ENCODE results near the gene NAPEPLD.
A peak's percentile ranks its signal among the peaks of the same experiment; 100 is the strongest.
"Not testable (repeated sequence)": the region's sequence is repeated elsewhere in the genome, so short reads cannot be mapped to it uniquely, and the experiment has no call there.

Gene NAPEPLD

DNA sequence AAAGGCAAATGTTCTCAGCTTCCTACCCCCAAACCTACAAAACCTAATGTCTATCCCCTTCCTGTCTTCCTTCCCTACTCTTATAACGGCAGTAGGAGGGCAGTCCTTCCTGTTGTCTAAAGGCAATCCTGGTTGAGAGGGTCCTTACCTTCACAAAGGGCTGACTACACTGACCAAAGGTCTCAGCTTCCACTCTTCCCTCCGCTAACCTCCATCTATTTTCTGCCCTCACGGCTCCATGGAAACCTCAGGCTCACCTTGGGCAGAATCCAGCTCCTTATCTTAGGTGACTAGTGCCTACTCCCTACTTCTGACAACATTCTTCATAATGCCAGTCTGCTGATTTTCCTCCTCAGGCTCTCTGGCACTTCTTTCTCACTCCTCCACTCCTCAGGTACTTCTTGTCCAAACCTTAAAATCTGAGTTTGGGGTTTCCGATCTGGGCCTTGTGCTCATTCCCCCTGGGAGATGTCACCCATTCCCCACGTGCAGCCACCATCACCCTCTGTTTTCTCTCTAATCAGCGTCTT is 74.8 kb downstream of the NAPEPLD start:
- Mint-ChIP-seq H3K9me3 (peaks cover 3% of the 10 kb centered on the region), H3K27ac (peak overlapping the region; percentile 78), H3K27me3 (no peaks in the 10 kb centered on the region), H3K4me3 (peak overlapping the region; percentile 97), H3K36me3 (peaks cover 12% of the 10 kb centered on the region), H3K4me1 (peaks cover 32% of the 10 kb centered on the region)
- ATAC-seq = no peak

DNA sequence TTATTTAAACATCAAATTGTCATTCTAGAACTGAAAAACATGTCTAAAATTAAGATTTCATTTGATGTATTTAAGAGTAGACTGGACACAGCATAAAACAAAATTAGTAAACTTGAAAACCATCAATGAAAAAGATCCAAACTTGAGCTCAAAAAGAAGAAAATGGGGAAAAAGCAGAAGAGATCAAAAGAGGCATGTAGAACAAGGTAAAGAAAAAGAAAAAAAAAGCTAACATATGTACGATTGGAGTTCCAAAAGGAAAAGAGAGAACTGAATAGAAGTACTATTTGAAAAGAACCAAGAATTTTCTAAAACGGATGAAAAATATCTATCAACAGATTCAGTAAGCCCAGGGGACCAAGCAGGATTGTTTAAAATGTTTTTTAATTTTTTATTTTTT is 77.9 kb downstream of the NAPEPLD start:
- H3K27me3 Mint-ChIP-seq = no peaks in the 10 kb centered on the region
- no peaks in the 10 kb centered on the region for H3K9me3 Mint-ChIP-seq
- no peak overlapping the region for H3K4me3 Mint-ChIP-seq
- no peaks in the 10 kb centered on the region for H3K36me3 Mint-ChIP-seq
- H3K4me1 Mint-ChIP-seq = peaks cover 20% of the 10 kb centered on the region
- no peak for ATAC-seq
- H3K27ac Mint-ChIP-seq = no peak overlapping the region

- Mint-ChIP-seq H3K9me3 (no peaks in the 10 kb centered on the region), H3K36me3 (no peaks in the 10 kb centered on the region), H3K4me3 (no peak overlapping the region), H3K4me1 (peaks cover 3% of the 10 kb centered on the region), H3K27ac (no peak overlapping the region), H3K27me3 (no peaks in the 10 kb centered on the region)
- no peak for ATAC-seq
Observed at GRCh38 chr7:103068414-103069403, 80.2 kb downstream of the NAPEPLD start.

DNA sequence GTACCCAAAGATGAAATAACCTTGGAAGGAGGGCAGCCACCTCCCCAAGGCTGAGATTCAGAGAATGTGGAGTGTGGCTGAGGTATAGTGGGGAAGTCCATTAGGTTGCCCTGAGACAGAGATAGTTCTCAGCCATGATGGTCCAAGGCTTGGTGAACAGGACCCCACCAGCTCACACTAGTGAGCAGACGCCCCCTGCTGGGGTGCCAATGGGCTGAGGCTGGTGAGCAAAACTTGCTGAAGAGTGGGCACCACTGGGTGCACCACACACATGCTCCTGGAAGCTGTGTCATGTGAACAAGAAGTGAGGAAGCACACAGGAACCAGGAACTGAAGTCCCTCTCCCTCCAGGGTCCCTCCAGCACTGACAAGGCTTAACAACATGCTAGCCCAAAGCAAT is 83.2 kb downstream of the NAPEPLD start:
- Mint-ChIP-seq H3K4me3 (no peak overlapping the region), H3K4me1 (no peaks in the 10 kb centered on the region), H3K36me3 (no peaks in the 10 kb centered on the region), H3K27me3 (no peaks in the 10 kb centered on the region), H3K27ac (no peak overlapping the region), H3K9me3 (no peaks in the 10 kb centered on the region)
- ATAC-seq = peak; percentile 58

- H3K27me3 Mint-ChIP-seq = no peaks in the 10 kb centered on the region
- no peak overlapping the region for H3K4me3 Mint-ChIP-seq
- no peaks in the 10 kb centered on the region for H3K4me1 Mint-ChIP-seq
- ATAC-seq = no peak
- H3K36me3 Mint-ChIP-seq = no peaks in the 10 kb centered on the region
- no peak overlapping the region for H3K27ac Mint-ChIP-seq
- no peaks in the 10 kb centered on the region for H3K9me3 Mint-ChIP-seq
Observed at GRCh38 chr7:103063895-103064294, 85.0 kb downstream of the NAPEPLD start.

GRCh38 chr7:103059471-103059870 is 89.4 kb downstream of the NAPEPLD start:
- Mint-ChIP-seq H3K4me3 (no peak overlapping the region), H3K9me3 (no peaks in the 10 kb centered on the region), H3K4me1 (peaks cover 5% of the 10 kb centered on the region), H3K27me3 (no peaks in the 10 kb centered on the region), H3K27ac (no peak overlapping the region), H3K36me3 (no peaks in the 10 kb centered on the region)
- ATAC-seq = no peak

- no peaks in the 10 kb centered on the region for H3K36me3 Mint-ChIP-seq
- H3K4me3 Mint-ChIP-seq = no peak overlapping the region
- ATAC-seq = no peak
Observed at GRCh38 chr7:103058122-103058521, 90.8 kb downstream of the NAPEPLD start.

DNA sequence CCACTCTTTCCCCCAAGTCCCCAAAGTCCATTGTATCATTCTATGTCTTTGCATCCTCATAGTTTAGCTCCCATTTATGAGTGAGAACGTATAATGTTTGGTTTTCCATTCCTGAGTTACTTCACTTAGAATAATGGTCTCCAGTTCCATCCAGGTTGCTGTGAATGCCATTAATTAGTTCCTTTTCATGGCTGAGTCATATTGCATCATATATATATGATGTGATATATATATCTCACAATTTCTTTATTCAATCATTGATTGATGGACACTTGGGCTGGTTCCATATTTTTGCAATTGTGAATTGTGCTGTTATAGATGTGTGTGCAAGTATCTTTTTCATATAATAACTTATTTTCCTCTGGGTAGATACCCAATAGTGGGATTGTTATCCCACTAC is 92.9 kb downstream of the NAPEPLD start:
- not testable (repeated sequence) for H3K4me3 Mint-ChIP-seq, H3K36me3 Mint-ChIP-seq, H3K27me3 Mint-ChIP-seq, H3K27ac Mint-ChIP-seq, H3K4me1 Mint-ChIP-seq, ATAC-seq, H3K9me3 Mint-ChIP-seq

More at GRCh38 chr7:103058122-103058521, 90.8 kb downstream of the NAPEPLD start:
- Mint-ChIP-seq H3K27ac (no peak overlapping the region), H3K4me1 (peaks cover 5% of the 10 kb centered on the region), H3K27me3 (no peaks in the 10 kb centered on the region), H3K9me3 (no peaks in the 10 kb centered on the region)

DNA sequence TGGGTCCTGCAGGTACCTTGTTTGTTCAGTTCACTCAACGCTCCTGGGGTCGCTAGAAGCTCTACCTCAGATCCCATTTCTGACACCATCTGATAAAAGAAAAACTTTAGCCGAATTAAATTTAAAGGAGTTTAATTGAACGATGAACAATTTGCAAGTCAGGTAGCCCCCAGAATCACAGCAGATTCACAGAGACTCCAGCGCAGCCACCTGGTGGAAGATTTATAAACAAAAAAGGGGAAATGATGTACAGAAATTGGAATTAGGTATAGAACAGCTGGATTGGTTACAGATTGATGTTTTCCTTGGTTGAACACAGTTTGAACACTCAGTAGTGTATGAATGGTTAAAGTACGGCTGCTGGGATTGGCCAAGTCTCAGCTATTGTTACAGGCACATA is 97.4 kb downstream of the NAPEPLD start:
- Mint-ChIP-seq H3K4me1 (no peaks in the 10 kb centered on the region), H3K9me3 (peaks cover 10% of the 10 kb centered on the region), H3K27me3 (no peaks in the 10 kb centered on the region), H3K27ac (no peak overlapping the region), H3K4me3 (no peak overlapping the region), H3K36me3 (peaks cover 9% of the 10 kb centered on the region)
- ATAC-seq = no peak
